HG03571 (cell line): ENCODE data around the gene TFE3.

Experiments used
- ATAC-seq: cut with Tn5 transposase; IDR thresholded peaks from one replicate; pipeline ENCODE4 v1.9.1; 2021; ENCODE audit not compliant: unreplicated experiment

The TFE3 gene, protein sequence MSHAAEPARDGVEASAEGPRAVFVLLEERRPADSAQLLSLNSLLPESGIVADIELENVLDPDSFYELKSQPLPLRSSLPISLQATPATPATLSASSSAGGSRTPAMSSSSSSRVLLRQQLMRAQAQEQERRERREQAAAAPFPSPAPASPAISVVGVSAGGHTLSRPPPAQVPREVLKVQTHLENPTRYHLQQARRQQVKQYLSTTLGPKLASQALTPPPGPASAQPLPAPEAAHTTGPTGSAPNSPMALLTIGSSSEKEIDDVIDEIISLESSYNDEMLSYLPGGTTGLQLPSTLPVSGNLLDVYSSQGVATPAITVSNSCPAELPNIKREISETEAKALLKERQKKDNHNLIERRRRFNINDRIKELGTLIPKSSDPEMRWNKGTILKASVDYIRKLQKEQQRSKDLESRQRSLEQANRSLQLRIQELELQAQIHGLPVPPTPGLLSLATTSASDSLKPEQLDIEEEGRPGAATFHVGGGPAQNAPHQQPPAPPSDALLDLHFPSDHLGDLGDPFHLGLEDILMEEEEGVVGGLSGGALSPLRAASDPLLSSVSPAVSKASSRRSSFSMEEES

GRCh38 chrX:49043220-49043986 lies at the start of gene TFE3:
TSS of gene TFE3 (minus strand) at chrX:49043357. CDS start at chrX:49043226, 131 bp downstream.
- ATAC-seq = peak; percentile 84

DNA sequence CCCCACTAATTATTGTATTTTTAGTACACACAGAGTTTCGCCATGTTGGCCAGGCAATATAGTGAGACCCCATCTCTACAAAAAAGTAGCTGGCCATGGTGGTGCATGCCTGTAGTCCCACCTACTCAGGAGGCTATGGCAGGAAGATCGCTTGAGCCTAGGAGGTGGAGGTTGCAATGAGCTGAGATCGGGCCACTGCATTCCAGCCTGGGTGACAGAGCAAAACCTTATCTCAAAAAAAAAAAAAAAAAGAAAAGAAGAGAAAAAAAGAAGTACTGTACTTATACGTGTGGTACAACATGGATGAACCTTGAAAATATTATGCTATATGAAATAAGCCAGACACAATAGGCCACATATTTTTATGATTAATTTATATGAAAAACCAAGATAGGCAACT lies 46.4 kb upstream of the TFE3 start:
- ATAC-seq = no peak

DNA sequence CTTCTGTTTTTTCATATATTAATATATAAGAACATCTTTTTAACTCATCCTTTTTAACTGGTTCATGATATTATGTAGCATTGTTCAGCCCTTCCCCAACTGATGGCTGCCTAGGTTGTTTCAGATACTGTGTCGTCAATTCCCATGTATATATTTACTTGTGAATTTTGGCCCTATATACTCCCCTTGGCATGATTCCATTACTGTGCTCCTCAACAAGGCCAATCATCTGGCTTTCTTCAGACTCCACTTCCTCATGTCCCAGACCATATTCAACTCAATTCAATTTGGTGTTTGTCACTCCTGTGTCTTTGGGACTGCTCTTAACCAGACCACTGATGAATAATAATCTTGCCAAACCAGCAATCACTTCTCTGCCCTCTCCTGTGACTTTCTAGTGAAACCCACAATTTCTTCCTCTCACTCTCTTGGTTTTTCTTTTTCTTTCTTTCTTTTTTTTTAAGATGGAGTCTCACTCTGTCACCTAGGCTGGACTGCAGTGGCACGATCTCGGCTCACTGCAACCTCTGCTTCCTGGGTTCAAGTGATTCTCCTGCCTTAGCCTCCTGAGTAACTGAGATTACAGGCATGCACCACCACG lies 39.2 kb upstream of the TFE3 start:
- ATAC-seq = no peak

DNA sequence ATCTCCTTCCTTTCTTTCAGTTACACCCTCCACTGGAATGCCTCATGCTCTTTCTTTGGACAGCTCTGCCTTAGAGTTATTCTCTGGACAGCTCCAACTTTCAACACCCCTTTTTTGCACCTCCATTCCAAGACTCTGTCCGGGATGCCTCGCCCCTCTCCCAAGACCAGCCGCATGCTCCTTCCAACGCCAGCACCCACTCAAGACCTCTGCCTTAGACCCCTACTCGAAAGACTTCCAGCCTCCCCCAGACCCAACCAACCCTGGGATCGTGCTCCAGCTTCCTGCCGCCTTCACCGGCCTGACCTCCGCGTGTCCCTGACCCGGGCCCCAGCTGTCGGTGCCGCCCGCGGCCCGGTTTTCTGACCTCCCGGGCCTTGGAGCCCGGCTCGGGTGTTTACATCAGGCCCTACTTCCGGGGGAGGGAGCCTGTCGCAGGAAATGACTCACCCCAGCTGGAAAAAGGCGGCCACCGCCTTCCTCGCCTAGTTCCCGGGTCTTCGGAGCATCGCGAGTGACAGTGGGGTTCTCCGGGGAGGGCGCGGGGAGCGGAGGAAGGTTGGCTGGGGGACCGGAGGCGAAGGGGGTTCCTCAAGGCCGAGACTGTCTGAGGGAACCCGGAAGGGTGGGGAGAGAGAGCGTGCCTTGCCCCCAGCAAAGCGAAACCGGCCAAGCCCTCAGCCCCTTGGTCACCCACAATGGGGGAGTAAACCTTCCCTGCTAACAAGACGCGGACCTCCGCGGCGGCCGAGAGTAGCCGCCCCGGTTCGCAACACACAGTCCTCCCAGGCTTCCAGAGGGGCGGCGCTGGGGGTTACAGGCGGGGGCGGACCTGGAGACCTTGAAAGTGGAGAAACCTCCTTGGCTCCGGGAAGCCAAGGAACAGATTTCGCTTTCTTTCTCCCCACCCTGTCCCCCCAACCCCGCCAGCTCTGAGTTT lies 36.6 kb upstream of the TFE3 start, which contains the start of gene WDR45:
WDR45 (minus strand) TSS at position 399 of the 940 bp plus-strand sequence. CDS start 1,792 bp downstream, outside the sequence.
- peak; percentile 68 for ATAC-seq

- ATAC-seq = no peak
These were observed 34.8 kb upstream of the TFE3 start for GRCh38 chrX:49077941-49078340.

- no peak for ATAC-seq
These were observed 32.2 kb upstream of the TFE3 start for GRCh38 chrX:49075347-49075746.

- ATAC-seq = no peak
These were observed 30.7 kb upstream of the TFE3 start, which contains the start of gene PRAF2 for GRCh38 chrX:49073601-49074575. TSS of gene PRAF2 (minus strand) at chrX:49074002. CDS start at chrX:49073987, 15 bp downstream.

DNA sequence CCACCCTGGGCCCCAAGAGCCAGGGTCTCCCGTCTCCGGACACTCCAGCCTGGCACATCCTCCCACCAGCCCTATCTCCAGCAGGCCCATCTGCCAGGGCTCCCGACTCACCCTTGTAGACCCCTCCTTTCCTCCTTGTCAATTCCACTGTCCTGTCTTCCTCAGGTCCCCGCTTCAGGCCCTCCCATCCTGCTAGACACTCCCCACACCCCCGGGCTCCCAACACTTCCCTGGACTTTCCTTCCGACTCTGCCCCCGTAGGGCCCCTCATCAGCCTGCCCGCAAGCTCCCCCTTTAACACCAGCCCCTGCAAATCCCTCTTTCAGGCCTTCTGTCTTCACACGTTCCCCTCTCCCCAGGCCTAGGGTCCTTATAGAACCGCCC lies 29.5 kb upstream of the TFE3 start:
- no peak for ATAC-seq

- no peak for ATAC-seq
These were observed 28.9 kb upstream of the TFE3 start for GRCh38 chrX:49071877-49072711.

- ATAC-seq = no peak
These were observed 27.8 kb upstream of the TFE3 start for GRCh38 chrX:49070988-49071387.

DNA sequence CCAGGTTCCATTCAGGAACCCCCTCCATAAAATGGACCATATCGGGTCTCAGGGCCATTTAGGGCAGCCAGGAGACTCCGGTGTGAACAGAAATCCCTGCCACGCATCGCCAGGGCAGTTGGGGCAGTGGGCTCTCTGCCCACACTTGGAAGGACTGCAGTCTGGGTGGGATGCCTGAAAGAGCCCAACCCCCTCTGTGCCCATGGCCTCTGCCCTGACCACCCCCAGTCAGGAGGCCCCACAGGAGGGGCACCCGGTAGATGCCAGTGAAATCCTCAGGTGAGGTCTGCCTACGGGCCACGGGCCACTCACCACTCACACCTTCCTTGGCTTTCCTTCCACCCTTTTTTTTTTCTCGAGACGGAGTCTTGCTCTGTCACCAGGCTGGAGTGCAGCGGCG lies 25.9 kb upstream of the TFE3 start:
- ATAC-seq = no peak

DNA sequence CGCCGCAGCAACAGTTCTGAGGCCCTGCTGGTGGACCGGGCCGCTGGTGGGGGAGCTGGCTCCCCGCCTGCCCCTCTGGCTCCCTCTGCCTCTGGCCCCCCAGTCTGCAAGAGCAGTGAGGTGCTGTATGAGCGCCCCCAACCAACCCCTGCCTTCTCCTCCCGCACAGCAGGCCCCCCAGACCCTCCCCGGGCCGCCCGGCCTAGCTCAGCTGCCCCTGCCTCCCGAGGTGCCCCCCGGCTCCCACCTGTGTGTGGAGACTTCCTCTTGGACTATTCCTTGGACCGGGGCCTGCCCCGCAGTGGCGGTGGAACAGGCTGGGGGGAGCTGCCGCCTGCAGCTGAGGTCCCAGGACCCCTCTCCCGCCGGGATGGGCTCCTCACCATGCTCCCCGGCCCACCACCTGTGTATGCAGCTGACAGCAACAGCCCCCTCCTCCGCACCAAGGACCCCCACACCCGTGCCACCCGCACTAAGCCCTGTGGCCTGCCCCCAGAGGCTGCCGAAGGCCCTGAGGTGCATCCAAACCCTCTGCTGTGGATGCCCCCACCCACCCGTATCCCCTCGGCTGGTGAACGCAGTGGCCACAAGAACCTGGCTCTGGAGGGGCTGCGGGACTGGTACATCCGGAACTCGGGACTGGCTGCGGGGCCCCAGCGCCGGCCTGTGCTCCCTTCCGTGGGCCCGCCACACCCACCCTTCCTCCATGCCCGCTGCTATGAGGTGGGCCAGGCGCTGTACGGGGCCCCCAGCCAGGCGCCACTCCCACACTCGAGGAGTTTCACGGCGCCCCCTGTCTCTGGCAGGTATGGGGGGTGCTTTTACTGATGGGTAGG lies 24.3 kb upstream of the TFE3 start:
- ATAC-seq = no peak

- ATAC-seq = no peak
These were observed 23.5 kb upstream of the TFE3 start for GRCh38 chrX:49066690-49067089.

- no peak for ATAC-seq
These were observed 23.1 kb upstream of the TFE3 start for GRCh38 chrX:49066278-49066677.

DNA sequence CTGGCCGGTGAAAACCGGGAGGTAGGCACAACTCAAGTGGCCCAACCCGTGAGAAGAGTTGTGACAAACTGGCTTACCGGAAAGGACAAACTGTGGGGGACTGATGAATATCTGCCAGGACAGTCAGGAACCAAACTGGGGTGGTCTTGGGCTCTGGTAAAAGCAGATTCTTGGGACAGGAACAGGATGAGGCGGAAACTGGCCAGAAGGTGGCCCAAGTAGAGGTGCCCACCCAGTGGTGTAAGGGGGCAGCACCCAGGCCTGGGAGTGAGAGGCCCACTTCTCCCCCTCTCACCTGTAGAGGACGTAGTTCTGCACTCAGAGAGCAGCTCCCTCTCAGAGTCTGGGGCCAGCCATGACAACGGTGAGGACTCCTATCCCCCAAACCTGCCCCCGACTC lies 21.6 kb upstream of the TFE3 start:
- no peak for ATAC-seq

GRCh38 chrX:49064303-49064702 lies 21.1 kb upstream of the TFE3 start:
- ATAC-seq = no peak

DNA sequence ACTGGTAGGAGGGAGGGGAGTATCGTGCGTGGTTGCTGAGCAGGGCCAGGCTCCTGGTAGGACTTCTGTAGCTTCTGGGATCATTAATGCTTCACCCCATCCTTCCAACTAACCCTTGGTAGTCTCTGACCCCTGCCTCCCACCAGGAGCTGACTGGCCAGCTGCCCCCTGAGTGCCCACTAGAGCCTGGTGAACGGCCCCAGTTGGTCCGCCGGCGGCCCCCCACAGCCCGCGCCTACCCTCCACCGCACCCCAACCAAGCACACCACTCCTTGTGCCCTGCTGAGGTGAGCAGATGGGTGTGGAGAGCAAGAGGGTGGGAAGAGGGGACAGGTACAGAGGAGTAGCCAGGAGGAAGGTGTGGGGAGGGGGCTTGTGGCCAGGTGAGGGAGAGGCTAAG lies 20.6 kb upstream of the TFE3 start:
- no peak for ATAC-seq
